ENCODE measurements around the gene JCAD.
"Not testable (repeated sequence)": the region's sequence is repeated elsewhere in the genome, so short reads cannot be mapped to it uniquely, and the experiment has no call there.

The JCAD gene

DNA sequence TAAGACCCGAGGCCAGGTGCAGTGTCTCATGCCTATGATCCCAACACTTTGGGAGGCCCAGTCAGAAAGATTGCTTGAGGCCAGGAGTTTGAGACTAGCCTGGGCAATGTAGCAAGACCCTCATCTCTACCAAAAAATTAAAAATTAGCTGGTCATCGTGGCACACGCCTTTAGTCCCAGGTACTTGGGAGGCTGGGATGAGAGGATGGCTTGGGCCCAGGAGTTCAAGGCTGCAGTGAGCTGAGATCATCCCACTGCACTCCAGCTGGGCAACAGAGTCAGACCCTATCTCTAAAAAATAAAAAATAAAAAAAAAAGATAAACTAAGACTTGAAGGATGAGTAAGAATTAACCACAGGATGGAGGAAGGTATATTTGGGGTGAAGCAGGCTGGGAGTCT lies 77.9 kb downstream of the JCAD start:
- Histone ChIP-seq H2AFZ (ENCODE audit: low read depth, low read length) (no peak overlapping the region), H4K8ac (ENCODE audit: low read length) (no peak overlapping the region), H3K23ac (ENCODE audit: low read length in 2 of 2) (no peak overlapping the region), H3K4me3 (ENCODE audit: insufficient read depth in 1 of 2, low read depth in 1 of 2, low read length in 2 of 2) (no peak overlapping the region), H2AK5ac (ENCODE audit: low read length, severe bottlenecking) (no peak overlapping the region), H3K14ac (ENCODE audit: low read length in 2 of 2) (no peak overlapping the region), H3K36me3 (ENCODE audit: control insufficient read depth in 1 of 2, insufficient read depth in 2 of 2, low read depth in 1 of 2, low read length in 2 of 2) (no peaks in the 10 kb centered on the region), H2BK120ac (ENCODE audit: low read depth, low read length) (no peak overlapping the region), H2BK15ac (ENCODE audit: low read depth, poor library complexity, severe bottlenecking) (no peak overlapping the region), H2BK5ac (ENCODE audit: low read depth, low read length, poor library complexity, severe bottlenecking) (no peak overlapping the region), H3K4me2 (ENCODE audit: low read length, poor library complexity, severe bottlenecking) (no peak overlapping the region), H2BK12ac (ENCODE audit: low read length in 2 of 2) (no peak overlapping the region), H3K9me3 (ENCODE audit: control insufficient read depth, low read length) (peaks cover 12% of the 10 kb centered on the region), H3K18ac (ENCODE audit: low read depth in 1 of 2, low read length in 2 of 2) (no peak overlapping the region), H3K79me1 (replicated peaks; ENCODE audit: low read length, poor library complexity, severe bottlenecking) (no peaks in the 10 kb centered on the region), H4K91ac (ENCODE audit: low read length) (no peak overlapping the region), H3K27me3 (ENCODE audit: control insufficient read depth in 1 of 2, insufficient read depth in 1 of 2, low read length in 2 of 2) (no peaks in the 10 kb centered on the region), H3K4me1 (ENCODE audit: control insufficient read depth, insufficient read depth, low read depth, low read length) (no peaks in the 10 kb centered on the region), H3K9ac (ENCODE audit: low read length) (no peak overlapping the region), H3K4ac (ENCODE audit: low read depth in 1 of 2, low read length in 2 of 2) (no peak overlapping the region), H3K27ac (ENCODE audit: low read length, poor library complexity, severe bottlenecking) (no peak overlapping the region)
- DNase-seq, result no peak
- 93% methylated on average over 2 of the region's 3 CpGs for WGBS

DNA sequence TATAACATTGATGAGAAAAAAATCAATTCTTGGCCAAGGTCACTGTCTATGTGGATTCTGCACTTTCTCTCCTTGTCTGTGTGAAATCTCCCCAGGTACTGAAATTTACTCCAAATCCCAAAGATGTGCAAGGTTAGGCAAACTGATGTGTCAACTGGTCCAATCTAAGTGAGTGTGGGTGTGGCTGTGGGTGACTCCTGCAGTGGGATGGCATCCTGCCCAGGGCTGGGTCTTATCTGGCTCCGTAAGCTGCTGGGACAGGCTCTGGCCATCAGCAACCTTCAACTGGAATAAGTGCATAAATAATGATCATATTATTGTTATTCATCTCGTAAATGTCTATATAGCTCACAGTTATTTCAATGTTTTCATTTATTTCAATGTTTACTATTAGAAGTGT lies 79.3 kb downstream of the JCAD start:
- no peaks in the 10 kb centered on the region for H3K79me1 ChIP-seq (replicated peaks; ENCODE audit: low read length, poor library complexity, severe bottlenecking)
- no peak overlapping the region for H2BK5ac ChIP-seq (ENCODE audit: low read depth, low read length, poor library complexity, severe bottlenecking)
- H4K91ac ChIP-seq (ENCODE audit: low read length), result no peak overlapping the region
- no peak overlapping the region for H3K14ac ChIP-seq (ENCODE audit: low read length in 2 of 2)
- H3K9me3 ChIP-seq (ENCODE audit: control insufficient read depth, low read length), result peaks cover 12% of the 10 kb centered on the region
- no peak overlapping the region for H2AFZ ChIP-seq (ENCODE audit: low read depth, low read length)
- H3K4me1 ChIP-seq (ENCODE audit: control insufficient read depth, insufficient read depth, low read depth, low read length), result no peaks in the 10 kb centered on the region
- H2AK5ac ChIP-seq (ENCODE audit: low read length, severe bottlenecking), result no peak overlapping the region
- H2BK120ac ChIP-seq (ENCODE audit: low read depth, low read length), result no peak overlapping the region
- H2BK15ac ChIP-seq (ENCODE audit: low read depth, poor library complexity, severe bottlenecking), result no peak overlapping the region
- peaks cover 0 to 3% of the 10 kb centered on the region in 2 experiments for H3K27me3 ChIP-seq (ENCODE audit: control insufficient read depth in 1 of 2, insufficient read depth in 1 of 2, low read length in 2 of 2)
- H3K18ac ChIP-seq (ENCODE audit: low read depth in 1 of 2, low read length in 2 of 2), result no peak overlapping the region
- peak overlapping the region; percentile 30 for H4K8ac ChIP-seq (ENCODE audit: low read length)
- no CpG with 5 or more reads among the region's 2 CpGs for WGBS
- H2BK12ac ChIP-seq (ENCODE audit: low read length in 2 of 2), result peak overlapping the region in 1 of 2 experiments; percentile 15
- DNase-seq, result no peak
- H3K9ac ChIP-seq (ENCODE audit: low read length), result no peak overlapping the region
- no peak overlapping the region for H3K23ac ChIP-seq (ENCODE audit: low read length in 2 of 2)
- no peak overlapping the region for H3K4me3 ChIP-seq (ENCODE audit: insufficient read depth in 1 of 2, low read depth in 1 of 2, low read length in 2 of 2)
- no peak overlapping the region for H3K27ac ChIP-seq (ENCODE audit: low read length, poor library complexity, severe bottlenecking)
- H3K4ac ChIP-seq (ENCODE audit: low read depth in 1 of 2, low read length in 2 of 2), result no peak overlapping the region
- H3K36me3 ChIP-seq (ENCODE audit: control insufficient read depth in 1 of 2, insufficient read depth in 2 of 2, low read depth in 1 of 2, low read length in 2 of 2), result no peaks in the 10 kb centered on the region
- no peak overlapping the region for H3K4me2 ChIP-seq (ENCODE audit: low read length, poor library complexity, severe bottlenecking)

DNA sequence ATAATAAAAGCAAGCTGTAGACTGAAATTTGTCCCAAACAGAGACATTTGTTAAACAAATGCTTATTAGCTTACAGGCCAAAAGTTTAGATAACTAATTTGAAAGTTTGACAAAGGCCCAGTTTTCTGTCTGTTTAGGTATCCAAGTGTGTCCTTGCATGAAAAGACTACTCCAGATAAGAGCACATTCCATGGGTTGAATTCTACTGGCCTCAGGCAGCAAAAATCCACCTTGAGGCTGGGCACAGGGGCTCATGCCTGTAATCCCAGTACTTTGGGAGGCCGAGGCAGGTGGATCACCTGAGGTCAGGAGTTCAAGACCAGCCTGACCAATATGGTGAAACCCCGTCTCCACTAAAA lies 80.0 kb downstream of the JCAD start:
- H2AK5ac ChIP-seq (ENCODE audit: low read length, severe bottlenecking); H3K4me2 ChIP-seq (ENCODE audit: low read length, poor library complexity, severe bottlenecking); H4K91ac ChIP-seq (ENCODE audit: low read length); H3K27me3 ChIP-seq (ENCODE audit: control insufficient read depth in 1 of 2, insufficient read depth in 1 of 2, low read length in 2 of 2); H3K23ac ChIP-seq (ENCODE audit: low read length in 2 of 2); H2BK5ac ChIP-seq (ENCODE audit: low read depth, low read length, poor library complexity, severe bottlenecking); H2AFZ ChIP-seq (ENCODE audit: low read depth, low read length); H3K9ac ChIP-seq (ENCODE audit: low read length); H3K18ac ChIP-seq (ENCODE audit: low read depth in 1 of 2, low read length in 2 of 2); H3K4me1 ChIP-seq (ENCODE audit: control insufficient read depth, insufficient read depth, low read depth, low read length); H3K4me3 ChIP-seq (ENCODE audit: insufficient read depth in 1 of 2, low read depth in 1 of 2, low read length in 2 of 2); H3K36me3 ChIP-seq (ENCODE audit: control insufficient read depth in 1 of 2, insufficient read depth in 2 of 2, low read depth in 1 of 2, low read length in 2 of 2); H2BK120ac ChIP-seq (ENCODE audit: low read depth, low read length); H2BK12ac ChIP-seq (ENCODE audit: low read length in 2 of 2); H3K79me1 ChIP-seq (replicated peaks; ENCODE audit: low read length, poor library complexity, severe bottlenecking); H3K14ac ChIP-seq (ENCODE audit: low read length in 2 of 2); H3K4ac ChIP-seq (ENCODE audit: low read depth in 1 of 2, low read length in 2 of 2); H2BK15ac ChIP-seq (ENCODE audit: low read depth, poor library complexity, severe bottlenecking); H3K27ac ChIP-seq (ENCODE audit: low read length, poor library complexity, severe bottlenecking); H4K8ac ChIP-seq (ENCODE audit: low read length); DNase-seq: not testable (repeated sequence)
- H3K9me3 ChIP-seq (ENCODE audit: control insufficient read depth, low read length), result peaks cover 14% of the 10 kb centered on the region
- 100% methylated on average over 2 of the region's 2 CpGs for WGBS

DNA sequence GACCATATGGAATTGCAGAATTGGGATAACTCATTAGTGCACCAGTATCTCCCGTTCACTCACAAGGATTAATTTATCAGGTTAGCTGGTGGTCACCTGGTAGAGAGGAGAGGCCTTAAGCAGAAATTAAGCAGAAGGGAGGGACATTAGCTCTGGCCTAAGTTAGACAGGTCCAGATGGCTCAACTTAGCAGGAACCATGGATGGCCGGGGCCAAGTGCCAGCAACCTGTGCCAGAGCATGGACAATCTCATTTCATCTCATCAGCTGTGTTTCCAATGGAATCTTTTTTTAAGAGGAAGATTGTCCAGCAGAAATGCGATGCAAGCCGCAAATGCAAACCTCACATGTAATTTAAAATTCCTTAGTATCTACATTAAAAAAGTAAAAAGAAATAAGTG lies 82.2 kb downstream of the JCAD start:
- H3K4me3 ChIP-seq (ENCODE audit: insufficient read depth in 1 of 2, low read depth in 1 of 2, low read length in 2 of 2), result no peak overlapping the region
- H4K8ac ChIP-seq (ENCODE audit: low read length), result no peak overlapping the region
- H2AFZ ChIP-seq (ENCODE audit: low read depth, low read length), result no peak overlapping the region
- H3K23ac ChIP-seq (ENCODE audit: low read length in 2 of 2), result no peak overlapping the region
- H2BK15ac ChIP-seq (ENCODE audit: low read depth, poor library complexity, severe bottlenecking), result no peak overlapping the region
- DNase-seq, result no peak
- no peak overlapping the region for H3K18ac ChIP-seq (ENCODE audit: low read depth in 1 of 2, low read length in 2 of 2)
- H3K27ac ChIP-seq (ENCODE audit: low read length, poor library complexity, severe bottlenecking), result no peak overlapping the region
- no peak overlapping the region for H3K4ac ChIP-seq (ENCODE audit: low read depth in 1 of 2, low read length in 2 of 2)
- peaks cover 3% of the 10 kb centered on the region for H3K9me3 ChIP-seq (ENCODE audit: control insufficient read depth, low read length)
- no peaks in the 10 kb centered on the region for H3K36me3 ChIP-seq (ENCODE audit: control insufficient read depth in 1 of 2, insufficient read depth in 2 of 2, low read depth in 1 of 2, low read length in 2 of 2)
- H3K4me2 ChIP-seq (ENCODE audit: low read length, poor library complexity, severe bottlenecking), result no peak overlapping the region
- no peak overlapping the region for H3K9ac ChIP-seq (ENCODE audit: low read length)
- H2BK5ac ChIP-seq (ENCODE audit: low read depth, low read length, poor library complexity, severe bottlenecking), result no peak overlapping the region
- no peak overlapping the region for H2AK5ac ChIP-seq (ENCODE audit: low read length, severe bottlenecking)
- H2BK120ac ChIP-seq (ENCODE audit: low read depth, low read length), result no peak overlapping the region
- H3K79me1 ChIP-seq (replicated peaks; ENCODE audit: low read length, poor library complexity, severe bottlenecking), result no peaks in the 10 kb centered on the region
- H4K91ac ChIP-seq (ENCODE audit: low read length), result no peak overlapping the region
- H3K4me1 ChIP-seq (ENCODE audit: control insufficient read depth, insufficient read depth, low read depth, low read length), result no peaks in the 10 kb centered on the region
- H2BK12ac ChIP-seq (ENCODE audit: low read length in 2 of 2), result no peak overlapping the region
- no peak overlapping the region for H3K14ac ChIP-seq (ENCODE audit: low read length in 2 of 2)
- 87% methylated on average over 2 of the region's 4 CpGs for WGBS
- H3K27me3 ChIP-seq (ENCODE audit: control insufficient read depth in 1 of 2, insufficient read depth in 1 of 2, low read length in 2 of 2), result peaks cover 0 to 3% of the 10 kb centered on the region in 2 experiments
